GM12878 (cell line): ENCODE data around the gene MYF6. TPM values are rescaled to one million over a fixed set of nuclear protein-coding genes. Genes with fewer than 3 reads are reported as not detected.

Experiments
- ATAC-seq: fragments of 200-7000 bp; cut with Tn5 transposase; 3 replicates; pipeline ENCODE4 v1.9.1; 2020; ENCODE audit warnings: mild to moderate bottlenecking, moderate library complexity
- BruUV-seq: library from RNA; stranded (reverse); fragments of 400-500 nt; replicated peaks from 2 replicates; lab custom pipeline; 2021; lab: Mats Ljungman, UMichigan
- CTCF ChIA-PET: fragments of 300-600 bp; sonication (Branson Sonifier 250); formaldehyde crosslinking; extraction: SDS; loops from one replicate; lab custom pipeline; 2021; ENCODE audit warnings: inconsistent platforms; lab: Yijun Ruan, JAX
- POLR2A ChIA-PET: fragments of 350-600 bp; formaldehyde crosslinking; extraction: SDS; loops from one replicate; lab custom pipeline; 2021; ENCODE audit warnings: inconsistent platforms; lab: Charles Lee
- RAD21 ChIA-PET: fragments of 300-600 bp; sonication (Branson Sonifier 250); formaldehyde crosslinking; loops from one replicate; lab custom pipeline; 2023; ENCODE audit warnings: antibody characterized with exemption; ENCODE audit not compliant: unreplicated experiment; lab: Charles Lee
- SMC1A ChIA-PET: fragments of 300-600 bp; sonication (Branson Sonifier 250); formaldehyde crosslinking; loops from one replicate; lab custom pipeline; 2023; ENCODE audit not compliant: unreplicated experiment, uncharacterized antibody; lab: Charles Lee
- DNase-seq: peaks from one replicate; pipeline ENCODE4 v3.0.0-alpha.2; 2011; ENCODE audit warnings: low read depth, low spot score
- FAIRE-seq: peaks from 3 replicates; lab custom pipeline; 2011; peaks lifted over from hg19 to GRCh38; lab: Jason Lieb, UNC
- H2AFZ ChIP-seq: 2 replicates; pipeline ENCODE4 v1.6.0; 2011; ENCODE audit warnings: low read depth, low read length, control low read depth; ENCODE audit not compliant: control insufficient read depth
- H3K27ac ChIP-seq: 2 replicates; pipeline ENCODE4 v1.5.1; 2011; ENCODE audit warnings: control low read depth; ENCODE audit not compliant: control insufficient read depth, insufficient read depth
- H3K27me3 ChIP-seq, 2 experiments: replicated peaks in 1 of 2; 2 replicates each; pipeline versions ENCODE4 v1.6.0 to v1.6.1; 2011; ENCODE audit warnings: low read length in 1 of 2; ENCODE audit not compliant: control insufficient read depth in 2 of 2, insufficient read depth in 2 of 2
- H3K36me3 ChIP-seq, 2 experiments: 2 replicates each; pipeline ENCODE4 v1.5.1; 2011; ENCODE audit warnings: low read length in 1 of 2; ENCODE audit not compliant: control insufficient read depth in 2 of 2, insufficient read depth in 2 of 2
- H3K4me1 ChIP-seq: 2 replicates; pipeline ENCODE4 v1.6.1; 2011; ENCODE audit warnings: mild to moderate bottlenecking, low read length, moderate library complexity, mixed read lengths; ENCODE audit not compliant: control insufficient read depth, insufficient read depth
- H3K4me2 ChIP-seq: 2 replicates; pipeline ENCODE4 v1.6.0; 2011; ENCODE audit warnings: control low read depth; ENCODE audit not compliant: control insufficient read depth, insufficient read depth
- H3K4me3 ChIP-seq: fragments of 200-600 bp; sonication (generic); 2 replicates; pipeline ENCODE4 v1.5.1; 2016
- H3K79me2 ChIP-seq: 2 replicates; pipeline ENCODE4 v1.6.0; 2011; ENCODE audit warnings: low read length; ENCODE audit not compliant: control insufficient read depth, insufficient read depth
- H3K9ac ChIP-seq: 2 replicates; pipeline ENCODE4 v1.8.0; 2011; ENCODE audit warnings: low read length, control low read depth, mixed read lengths; ENCODE audit not compliant: control insufficient read depth, insufficient read depth
- H3K9me3 ChIP-seq: replicated peaks from 3 replicates; pipeline ENCODE4 v1.5.1; 2011; ENCODE audit warnings: mild to moderate bottlenecking, low read length; ENCODE audit not compliant: control insufficient read depth, insufficient read depth
- H4K20me1 ChIP-seq: 2 replicates; pipeline ENCODE4 v1.6.0; 2011; ENCODE audit not compliant: control insufficient read depth, insufficient read depth
- ATF2 ChIP-seq: IDR thresholded peaks from 2 replicates; pipeline ENCODE4 v1.6.1; 2012; ENCODE audit warnings: low read length, inconsistent platforms
- BMI1 ChIP-seq: fragments of 450-650 bp; IDR thresholded peaks from 2 replicates; pipeline ENCODE4 v1.6.1; 2016; ENCODE audit warnings: mild to moderate bottlenecking, moderate library complexity, borderline replicate concordance
- DPF2 ChIP-seq: fragments of 450-650 bp; IDR thresholded peaks from 2 replicates; pipeline ENCODE4 v1.6.1; 2017; ENCODE audit warnings: mild to moderate bottlenecking
- IKZF1 ChIP-seq: fragments of 450-650 bp; conservative IDR thresholded peaks from 2 replicates; pipeline ENCODE4 v1.6.1; 2017; ENCODE audit warnings: antibody characterized with exemption, mild to moderate bottlenecking
- KAT2A ChIP-seq: conservative IDR thresholded peaks from 2 replicates; pipeline ENCODE4 v1.6.1; 2011; ENCODE audit warnings: low read depth, low read length; ENCODE audit not compliant: control insufficient read depth
- SIN3A ChIP-seq: IDR thresholded peaks from 2 replicates; pipeline ENCODE4 v1.6.1; 2012; ENCODE audit warnings: low read depth, low read length, improper control_type of control experiment
- STAT1 ChIP-seq: fragments of 450-650 bp; conservative IDR thresholded peaks from 2 replicates; pipeline ENCODE4 v1.6.1; 2014; ENCODE audit warnings: antibody characterized with exemption, mild to moderate bottlenecking
- USF2 ChIP-seq: IDR thresholded peaks from 2 replicates; pipeline ENCODE4 v1.6.1; 2011; ENCODE audit warnings: low read depth, low read length, improper control_type of control experiment, borderline replicate concordance
- ZBTB40 ChIP-seq: fragments of 450-650 bp; IDR thresholded peaks from 2 replicates; pipeline ENCODE4 v1.6.1; 2016; ENCODE audit warnings: mild to moderate bottlenecking, moderate library complexity, borderline replicate concordance
- WGBS: methylation state at CpG from one replicate; pipeline ENCODE4 v1.1.6; 2016; ENCODE audit warnings: low lambda C conversion rate; ENCODE audit not compliant: insufficient replicate concordance, insufficient coverage; ENCODE audit errors: missing lambda C conversion rate; 5-methylcytosine and 5-hydroxymethylcytosine counted together
- in situ Hi-C: fragments of 300-500 bp; cut with MboI; formaldehyde crosslinking; loops from 9 replicates; pipeline ENCODE4 v1.14.3; 2018; ENCODE audit warnings: mixed read lengths
- intact Hi-C: fragments of 100-400 bp; cut with micrococcal nuclease; formaldehyde crosslinking; loops from one replicate; pipeline ENCODE4 v1.14.2; 2022; ENCODE audit not compliant: unreplicated experiment
- polyA plus RNA-seq, 11 experiments: library from polyadenylated mRNA; depleted of rRNA in 4 of 11; unstranded in 6 of 11; stranded (reverse) in 5 of 11; fragments of >200 nt; fragmentation: Nextera tagmentation in 4 of 11; fragmentation: Illumina TruSeq in 1 of 11; extraction: Ambion mirVana in 4 of 11; extraction: Trizol in 1 of 11; gene quantifications; 1 replicate in 1 of 11; 2 replicates in 10 of 11; pipeline versions ENCODE4 v1.2.1 to v1.2.3, GENCODE V29; 2011 to 2016; ENCODE audit warnings: inconsistent platforms in 2 of 11, missing spikeins in 2 of 11, low read depth in 1 of 11
- total RNA-seq, 4 experiments: library from RNA; depleted of rRNA in 3 of 4; stranded (reverse); fragments of >200 nt in 3 of 4; fragmentation: Illumina TruSeq in 1 of 4; extraction: Trizol in 1 of 4; gene quantifications; 2 replicates each; pipeline versions ENCODE4 v1.2.1 to v1.2.3, GENCODE V29; 2013 to 2021

Gene MYF6
- total and polyA plus RNA-seq, 10 of the 15 experiments (the other 5 are each of a cell fraction or from before 2014, with no cell fraction given), result not detected

GRCh38 chr12:80715713-80716249, 8.3 kb downstream of the MYF6 start:
- intact Hi-C loops, result no loop called here
- H3K4me1 ChIP-seq, result no peaks in the 10 kb centered on the region
- no peak for FAIRE-seq
- ChIA-PET SMC1A (interaction anchor here (0.8 kb wide), 1 partner anchor 47 kb away, joined by 4 read pairs; no protein-coding TSS in a partner anchor), RAD21 (no interaction called here), POLR2A (no interaction called here)
- no peak overlapping the region for H3K4me3 ChIP-seq
- no TSS peak for BruUV-seq
- H3K36me3 ChIP-seq, result no peaks in the 10 kb centered on the region
- H3K79me2 ChIP-seq, result no peaks in the 10 kb centered on the region
- peaks cover 11 to 12% of the 10 kb centered on the region in 2 experiments for H3K27me3 ChIP-seq
- H3K27ac ChIP-seq, result no peak overlapping the region
- TF ChIP-seq DPF2 (no peak), IKZF1 (no peak)
- TF ChIP-seq, all 136 proteins: peak for 0
- 27% methylated on average over 10 of the region's 10 CpGs for WGBS
- H2AFZ ChIP-seq, result no peak overlapping the region
- CTCF ChIA-PET, result no interaction called here
- in situ Hi-C loops, result no loop called here
- H3K9me3 ChIP-seq, result no peaks in the 10 kb centered on the region
- DNase-seq (no peak), ATAC-seq (no peak)
- H3K9ac ChIP-seq, result no peak overlapping the region
- no peak overlapping the region for H3K4me2 ChIP-seq
- H4K20me1 ChIP-seq, result no peaks in the 10 kb centered on the region

GRCh38 chr12:80716696-80717469, 9.4 kb downstream of the MYF6 start, which contains the start of gene MYF5:
MYF5 (plus strand) TSS chr12:80716912; CDS start chr12:80717064, 152 bp downstream.
- H4K20me1 ChIP-seq, result no peaks in the 10 kb centered on the region
- SMC1A ChIA-PET, result no interaction called here
- 43% methylated on average over 45 of the region's 45 CpGs for WGBS
- no peaks in the 10 kb centered on the region for H3K36me3 ChIP-seq
- H3K9ac ChIP-seq, result no peak within 1 kb of the TSS
- ATAC-seq (no peak), DNase-seq (no peak), FAIRE-seq (no peak)
- RAD21 ChIA-PET, result no interaction called here
- H3K27me3 ChIP-seq, result peaks cover 11 to 12% of the 10 kb centered on the region in 2 experiments
- no peak within 1 kb of the TSS for H3K4me2 ChIP-seq
- H3K4me1 ChIP-seq, result no peaks in the 10 kb centered on the region
- no TSS peak for BruUV-seq
- CTCF ChIA-PET, result no interaction called here
- intact Hi-C loops (no loop called here), in situ Hi-C loops (no loop called here)
- H3K27ac ChIP-seq, result no peak within 1 kb of the TSS
- H3K79me2 ChIP-seq, result no peaks in the 10 kb centered on the region
- POLR2A ChIA-PET, result no interaction called here
- H3K4me3 ChIP-seq, result no peak within 1 kb of the TSS
- no peak within 1 kb of the TSS for H2AFZ ChIP-seq
- H3K9me3 ChIP-seq, result no peaks in the 10 kb centered on the region
- TF ChIP-seq ZBTB40 (no peak), ATF2 (no peak), STAT1 (no peak), BMI1 (no peak), USF2 (no peak), KAT2A (no peak), SIN3A (no peak)
